ENCODE results near the gene ATP1B4. TPM values are rescaled to one million over a fixed set of nuclear protein-coding genes. Genes with fewer than 3 reads are reported as not detected.

ATP1B4 gene
- total RNA-seq, 1 experiment from 2014 or later = not detected

GRCh38 chrX:120379937-120380681 lies 18.2 kb downstream of the ATP1B4 start:
- Histone ChIP-seq H4K8ac (replicated peaks; ENCODE audit: insufficient read length, low read depth, low read length) (no peak overlapping the region), H4K91ac (ENCODE audit: insufficient read length, low read depth, low read length) (no peak overlapping the region), H2BK15ac (ENCODE audit: low read depth, low read length) (no peak overlapping the region), H3K27me3 (ENCODE audit: insufficient read depth, low read length) (no peaks in the 10 kb centered on the region), H3K18ac (ENCODE audit: insufficient read length, low read depth, low read length) (no peak overlapping the region), H2BK12ac (ENCODE audit: insufficient read length, low read depth, low read length) (no peak overlapping the region), H3K79me1 (ENCODE audit: insufficient read depth, low read depth, low read length, poor library complexity, severe bottlenecking) (no peaks in the 10 kb centered on the region), H4K20me1 (ENCODE audit: control insufficient read depth, insufficient read depth, insufficient read length) (no peaks in the 10 kb centered on the region), H3T11ph (ENCODE audit: low read length) (no peak overlapping the region), H3K9me3 (ENCODE audit: control insufficient read depth, low read depth, low read length) (peaks cover 48% of the 10 kb centered on the region), H2BK120ac (ENCODE audit: low read depth, low read length, poor library complexity, severe bottlenecking) (no peak overlapping the region), H2AFZ (ENCODE audit: low read length) (no peak overlapping the region), H3K23me2 (ENCODE audit: insufficient read length, low read depth, low read length, poor library complexity, severe bottlenecking) (no peaks in the 10 kb centered on the region), H3K56ac (ENCODE audit: insufficient read length, low read depth, low read length) (no peak overlapping the region), H3K27ac (ENCODE audit: insufficient read length, low read depth, low read length) (no peak overlapping the region), H2BK20ac (ENCODE audit: low read depth, low read length, poor library complexity, severe bottlenecking) (no peak overlapping the region), H3K79me2 (ENCODE audit: insufficient read depth, low read length) (no peaks in the 10 kb centered on the region), H3K9ac (ENCODE audit: extremely low read depth, insufficient read length, low read length) (no peak overlapping the region), H3K14ac (ENCODE audit: insufficient read depth, low read length) (no peak overlapping the region), H2AK5ac (ENCODE audit: insufficient read length, low read length) (no peak overlapping the region), H3K4me2 (ENCODE audit: insufficient read depth, insufficient read length, low read length) (no peak overlapping the region), H3K23ac (ENCODE audit: insufficient read length, low read depth, low read length) (no peak overlapping the region), H3K4me1 (ENCODE audit: insufficient read depth, low read length) (peaks cover 3% of the 10 kb centered on the region; the same call in 1 of the 2 replicates), H3K4ac (ENCODE audit: low read depth, low read length) (no peak overlapping the region), H4K5ac (ENCODE audit: insufficient read length, low read depth, low read length) (no peak overlapping the region), H2BK5ac (ENCODE audit: insufficient read length, low read length) (no peak overlapping the region)
- Mint-ChIP-seq H3K36me3 (ENCODE audit: insufficient read depth in 1 of 3, low read depth in 3 of 3) (no peaks in the 10 kb centered on the region; a peak in 2 of 7 replicates), H3K27me3 (ENCODE audit: low read depth) (peaks cover 6% of the 10 kb centered on the region), H3K4me1 (peaks cover 17 to 23% of the 10 kb centered on the region in 2 experiments), H3K4me3 (no peak overlapping the region), H3K9me3 (peaks cover 59 to 70% of the 10 kb centered on the region in 2 experiments), H3K27ac (no peak overlapping the region)
- WGBS (ENCODE audit: extremely low coverage, insufficient read length, low lambda C conversion rate) = no CpG with 5 or more reads among the region's 6 CpGs
- DNase-seq = no peak
- TF ChIP-seq CTCF (conservative IDR thresholded peaks at IDR 0.05) = no peak

Data from H9 (cell line).